ENCODE results near the gene GPR132. TPM values are rescaled to one million over a fixed set of nuclear protein-coding genes. Genes with fewer than 3 reads are reported as not detected.
"Not testable (repeated sequence)": the region's sequence is repeated elsewhere in the genome, so short reads cannot be mapped to it uniquely, and the experiment has no call there.

GPR132 gene
- total and polyA plus RNA-seq, 2 of the 8 experiments (the other 6 are each of a cell fraction or from before 2014, with no cell fraction given): 0.11 TPM; not detected in 1

- 84% methylated on average over 5 of the region's 5 CpGs; no CpG with 5 or more reads in 1 of the 2 experiments for WGBS, 2 experiments (ENCODE audit: extremely low coverage in 1 of 2, insufficient coverage in 1 of 2, insufficient read length in 1 of 2, insufficient replicate concordance in 2 of 2, low coverage in 1 of 2, low lambda C conversion rate in 2 of 2, missing lambda C conversion rate in 1 of 2)
- H3K36me3 ChIP-seq (ENCODE audit: control insufficient read depth in 2 of 4, insufficient read depth in 4 of 4, low read length in 3 of 4); FAIRE-seq: not testable (repeated sequence)
These were observed 32.8 kb downstream of the GPR132 start for GRCh38 chr14:105032451-105032901.

More at GRCh38 chr14:105032451-105032901, 32.8 kb downstream of the GPR132 start:
- Histone ChIP-seq H3K27me3 (replicated peaks in 1 of 4; ENCODE audit: control insufficient read depth in 3 of 4, extremely low read depth in 1 of 4, insufficient read depth in 3 of 4, low read length in 3 of 4) (peaks cover 2 to 27% (median 20%) of the 10 kb centered on the region in 4 experiments), H3K4me2 (ENCODE audit: insufficient read depth in 1 of 2, low read depth in 2 of 2, low read length in 2 of 2) (peak overlapping the region in 1 of 2 experiments; percentile 36; a peak in 1 of 4 replicates)
- not testable (repeated sequence) for H3K56ac ChIP-seq (replicated peaks; ENCODE audit: insufficient read length, low read depth, low read length); H3K9me3 ChIP-seq (ENCODE audit: insufficient read depth in 2 of 2, low read depth in 1 of 2, low read length in 1 of 2); H3K79me1 ChIP-seq (ENCODE audit: low read depth, low read length); H2AFZ ChIP-seq (ENCODE audit: low read length); DNase-seq (ENCODE audit: low read depth in 1 of 2, low spot score in 2 of 2); H3K23me2 ChIP-seq (ENCODE audit: low read depth, low read length); H3K23ac ChIP-seq (ENCODE audit: insufficient read length); H4K91ac ChIP-seq (replicated peaks; ENCODE audit: insufficient read length, low read length); H4K20me1 ChIP-seq (replicated peaks in 1 of 2; ENCODE audit: control insufficient read depth in 1 of 2, insufficient read depth in 2 of 2, low read length in 2 of 2); H3K18ac ChIP-seq (ENCODE audit: extremely low read depth, low read length); H2BK12ac ChIP-seq (ENCODE audit: low read depth, low read length); H3K4me3 ChIP-seq (ENCODE audit: extremely low read depth in 1 of 4, insufficient read depth in 2 of 4, low read depth in 3 of 4, low read length in 4 of 4); H2BK20ac ChIP-seq (ENCODE audit: low read length); H2BK5ac ChIP-seq (ENCODE audit: low read depth, low read length); H3K4me1 ChIP-seq (replicated peaks in 1 of 4; ENCODE audit: control insufficient read depth in 3 of 4, insufficient read depth in 4 of 4, low read length in 3 of 4); H3K14ac ChIP-seq (ENCODE audit: insufficient read length); H2BK15ac ChIP-seq (ENCODE audit: low read length); H3K9ac ChIP-seq (replicated peaks in 1 of 4; ENCODE audit: extremely low read depth in 1 of 4, low read depth in 3 of 4, low read length in 3 of 4); H3K4ac ChIP-seq (replicated peaks; ENCODE audit: insufficient read length, low read depth, low read length); H3K27ac ChIP-seq (ENCODE audit: low read depth, low read length); H4K8ac ChIP-seq (ENCODE audit: extremely low read depth, insufficient read depth, low read length); H3K79me2 ChIP-seq (ENCODE audit: control insufficient read depth in 1 of 2, insufficient read depth in 2 of 2, low read length in 2 of 2); H2BK120ac ChIP-seq (replicated peaks; ENCODE audit: low read depth, low read length); H4K5ac ChIP-seq (ENCODE audit: insufficient read length, low read depth, low read length); H2AK5ac ChIP-seq (ENCODE audit: low read depth, low read length)
- ChIA-PET POLR2A (ENCODE audit: partially characterized antibody) (interaction anchor here (0.7 kb wide), 1 partner anchor 159 kb away, joined by 3 read pairs; no protein-coding TSS in a partner anchor), CTCF (ENCODE audit: partially characterized antibody) (interaction anchor here (0.7 to 1.5 kb wide), 4 partner anchors 14 to 335 kb away, joined by 3 to 5 read pairs (median 4); no protein-coding TSS in a partner anchor)

Data from H1 (cell line).